Measurements from ENCODE around the gene MKLN1.

MKLN1 gene

GRCh38 chr7:131355917-131356777, 28.5 kb downstream of the MKLN1 start:
- DNase-seq = no peak

- no peak for DNase-seq
Observed at GRCh38 chr7:131357282-131357880, 29.7 kb downstream of the MKLN1 start.

GRCh38 chr7:131358636-131359035, 31.0 kb downstream of the MKLN1 start:
- no peak for DNase-seq

GRCh38 chr7:131359136-131359776, 31.6 kb downstream of the MKLN1 start:
- no peak for DNase-seq

- no peak for DNase-seq
Observed at GRCh38 chr7:131363719-131364118, 36.0 kb downstream of the MKLN1 start.

- DNase-seq = no peak
Observed at GRCh38 chr7:131364767-131365344, 37.2 kb downstream of the MKLN1 start.

- no peak for DNase-seq
Observed at GRCh38 chr7:131365838-131366237, 38.2 kb downstream of the MKLN1 start.

- DNase-seq = no peak
Observed at GRCh38 chr7:131369354-131369753, 41.7 kb downstream of the MKLN1 start.

GRCh38 chr7:131370523-131370968, 42.9 kb downstream of the MKLN1 start:
- no peak for DNase-seq

GRCh38 chr7:131371411-131371810, 43.7 kb downstream of the MKLN1 start:
- no peak for DNase-seq

- no peak for DNase-seq
Observed at GRCh38 chr7:131372554-131372953, 44.9 kb downstream of the MKLN1 start.

- DNase-seq = no peak
Observed at GRCh38 chr7:131374821-131375220, 47.1 kb downstream of the MKLN1 start.

GRCh38 chr7:131381069-131381838, 53.6 kb downstream of the MKLN1 start:
- DNase-seq = no peak

- no peak for DNase-seq
Observed at GRCh38 chr7:131383417-131384285, 56.0 kb downstream of the MKLN1 start.

- DNase-seq = no peak
Observed at GRCh38 chr7:131384286-131384635, 56.6 kb downstream of the MKLN1 start.

GRCh38 chr7:131385039-131385605, 57.4 kb downstream of the MKLN1 start:
- DNase-seq = no peak

GRCh38 chr7:131388126-131388525, 60.5 kb downstream of the MKLN1 start:
- DNase-seq = no peak

- DNase-seq = no peak
Observed at GRCh38 chr7:131390275-131390674, 62.6 kb downstream of the MKLN1 start.

- no peak for DNase-seq
Observed at GRCh38 chr7:131391145-131391544, 63.5 kb downstream of the MKLN1 start.

- DNase-seq = no peak
Observed at GRCh38 chr7:131400681-131401176, 73.1 kb downstream of the MKLN1 start.

- no peak for DNase-seq
Observed at GRCh38 chr7:131401194-131401593, 73.5 kb downstream of the MKLN1 start.
